ENCODE results near the gene LOXL4. TPM values are rescaled to one million over a fixed set of nuclear protein-coding genes. Genes with fewer than 3 reads are reported as not detected.

LOXL4 gene
- total RNA-seq, 1 experiment from 2014 or later: 23.0 TPM

DNA sequence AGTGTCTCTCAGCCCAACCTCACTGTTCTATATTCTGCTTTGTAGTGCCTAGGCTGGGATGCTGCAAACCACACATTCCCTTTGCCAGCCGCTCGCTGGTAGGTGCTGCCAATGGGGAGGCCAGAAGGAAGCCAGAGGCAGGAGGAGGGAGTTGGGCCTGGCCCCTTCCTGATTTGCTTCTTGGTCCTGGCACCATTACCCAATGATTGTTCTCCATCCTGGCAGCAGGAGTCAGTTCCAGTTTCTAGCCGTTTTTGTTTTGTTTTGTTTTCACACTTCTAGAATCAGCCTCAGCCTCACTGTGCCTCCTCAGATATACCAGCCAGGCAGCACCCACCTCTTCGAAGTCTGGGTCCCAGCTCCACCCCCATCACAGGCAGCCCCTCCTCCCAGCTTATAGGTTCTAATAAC, 27.4 kb upstream of the LOXL4 start:
- DNase-seq (ENCODE audit: low spot score): no peak

DNA sequence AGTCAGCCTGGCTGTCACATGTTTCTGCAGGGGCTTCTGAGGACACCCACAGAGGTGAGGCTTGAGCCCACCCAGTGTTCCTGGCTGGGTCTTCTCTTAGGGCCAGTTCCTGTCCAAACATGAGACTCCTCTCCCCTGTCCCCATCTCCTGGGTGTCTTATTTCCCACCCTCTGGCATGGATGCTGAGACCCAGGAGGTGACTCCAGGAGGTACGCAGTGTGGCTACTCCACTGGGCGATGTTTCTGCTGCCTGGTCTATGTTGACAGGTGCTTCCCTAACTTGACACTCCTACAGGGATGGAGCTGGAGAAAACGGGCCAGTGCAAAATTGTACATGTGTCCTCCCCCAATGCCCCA, 26.3 kb upstream of the LOXL4 start:
- no peak for DNase-seq (ENCODE audit: low spot score)

DNA sequence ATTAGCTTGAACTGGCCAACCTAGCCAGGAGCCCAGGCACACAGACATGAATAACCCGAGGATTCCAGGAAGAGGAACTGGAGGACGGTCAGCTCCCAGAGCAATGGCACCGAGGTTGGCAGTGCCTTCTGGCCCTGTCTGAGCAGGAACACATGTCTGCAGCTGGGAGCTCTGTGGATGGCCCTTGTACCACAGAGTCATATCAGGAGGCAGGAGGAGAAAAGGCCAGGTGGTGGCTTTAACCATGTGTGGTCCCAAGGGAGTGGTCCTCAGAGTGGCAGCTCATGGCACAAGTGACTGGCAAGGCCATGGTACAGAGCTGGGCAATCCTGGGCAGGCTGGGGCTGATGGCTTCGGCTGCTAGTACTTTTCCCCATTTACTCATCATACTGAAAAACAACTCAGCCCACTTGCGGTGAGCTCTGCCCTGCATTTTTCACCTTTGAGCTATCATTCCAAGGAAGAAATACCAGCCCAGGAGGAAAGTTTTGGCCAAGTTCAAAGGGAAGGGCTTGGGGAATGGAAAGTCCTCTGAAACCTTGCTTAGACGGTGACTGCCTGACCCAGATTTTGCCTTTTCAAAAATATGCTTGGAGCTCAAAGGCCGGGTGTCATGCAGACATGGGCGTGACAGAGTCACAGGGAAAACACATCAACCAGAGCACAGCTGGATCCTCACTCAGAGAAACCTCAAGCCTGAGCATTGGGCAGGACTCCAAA, 25.7 kb upstream of the LOXL4 start:
- DNase-seq (ENCODE audit: low spot score): peak; percentile 86

DNA sequence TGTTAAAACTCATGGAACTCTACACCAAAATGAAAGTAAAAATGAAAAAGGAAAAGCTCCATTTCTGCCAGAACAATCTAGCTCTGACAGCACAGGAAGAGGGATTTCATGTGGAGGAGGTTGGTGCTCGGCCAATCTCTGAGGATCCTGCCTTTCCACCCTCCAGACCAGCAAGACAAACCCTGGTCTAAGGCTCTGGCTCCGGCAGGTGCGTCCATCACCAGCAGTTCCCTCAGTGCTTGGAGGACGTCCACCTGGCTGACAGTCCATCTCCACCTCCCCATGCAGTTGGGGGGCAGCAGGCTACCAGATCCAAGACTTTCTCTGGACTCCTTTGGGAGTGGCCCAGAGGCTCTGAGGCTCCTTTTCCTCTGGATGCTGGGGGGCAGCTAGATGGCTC, 25.0 kb upstream of the LOXL4 start:
- DNase-seq (ENCODE audit: low spot score): no peak

DNA sequence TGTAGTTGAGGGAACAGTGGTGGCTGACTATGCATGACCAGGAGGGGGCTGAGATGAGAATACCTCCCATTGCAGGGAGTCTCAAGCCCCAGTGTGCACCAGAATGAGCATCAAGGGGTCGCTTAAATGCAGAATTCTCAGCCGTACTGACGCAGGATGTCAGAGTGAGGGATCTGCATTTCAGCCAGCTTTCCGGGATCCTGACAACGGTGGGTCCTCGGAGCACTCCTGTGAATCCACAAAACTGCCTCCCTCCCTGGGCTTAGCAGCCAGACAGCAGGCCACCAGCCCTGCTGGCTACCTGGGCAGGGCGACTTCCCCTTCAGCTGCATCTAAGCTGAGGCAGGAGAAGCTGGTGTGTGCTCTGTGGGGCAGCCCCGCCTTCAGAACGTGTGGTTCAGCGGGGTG, 21.8 kb upstream of the LOXL4 start:
- DNase-seq (ENCODE audit: low spot score): no peak

DNA sequence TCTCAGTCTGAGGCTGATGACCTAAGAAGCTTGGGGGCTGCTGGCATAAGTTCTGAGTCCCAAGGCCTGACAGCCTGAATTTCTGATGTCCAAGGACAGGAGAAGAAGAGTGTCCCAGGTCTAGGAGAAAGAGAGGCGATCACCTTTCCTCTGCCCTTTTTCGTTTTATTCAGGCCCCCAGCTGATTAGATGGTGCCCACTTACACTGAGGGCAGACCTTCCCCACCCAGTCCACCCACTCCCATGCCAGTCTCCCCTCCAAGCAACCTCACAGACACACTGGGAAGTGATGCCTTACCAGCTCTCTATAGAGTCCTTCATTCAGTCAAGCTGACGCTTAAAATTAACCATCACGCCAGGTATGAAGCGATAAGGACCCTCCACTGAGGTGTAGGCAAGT, 19.3 kb upstream of the LOXL4 start:
- no peak for DNase-seq (ENCODE audit: low spot score)

DNA sequence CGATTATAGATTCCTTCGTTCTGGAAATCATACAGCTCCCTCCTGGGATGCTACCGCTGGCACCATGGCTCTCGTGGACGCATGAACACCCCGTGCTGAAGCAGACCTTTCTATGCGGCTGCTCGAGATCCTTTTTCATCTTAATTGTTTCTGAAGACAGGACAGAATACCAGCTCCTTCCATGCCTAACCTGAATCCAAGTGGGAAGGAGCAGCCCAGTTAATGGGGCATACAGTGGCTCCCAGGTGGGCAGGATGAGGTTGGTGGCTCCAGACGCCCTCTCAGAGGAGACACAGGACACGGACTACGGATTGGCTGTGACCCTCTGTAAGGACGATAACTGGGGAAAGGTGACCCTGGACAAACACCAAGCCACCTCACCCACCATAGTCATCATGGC, 18.4 kb upstream of the LOXL4 start:
- no peak for DNase-seq (ENCODE audit: low spot score)

DNA sequence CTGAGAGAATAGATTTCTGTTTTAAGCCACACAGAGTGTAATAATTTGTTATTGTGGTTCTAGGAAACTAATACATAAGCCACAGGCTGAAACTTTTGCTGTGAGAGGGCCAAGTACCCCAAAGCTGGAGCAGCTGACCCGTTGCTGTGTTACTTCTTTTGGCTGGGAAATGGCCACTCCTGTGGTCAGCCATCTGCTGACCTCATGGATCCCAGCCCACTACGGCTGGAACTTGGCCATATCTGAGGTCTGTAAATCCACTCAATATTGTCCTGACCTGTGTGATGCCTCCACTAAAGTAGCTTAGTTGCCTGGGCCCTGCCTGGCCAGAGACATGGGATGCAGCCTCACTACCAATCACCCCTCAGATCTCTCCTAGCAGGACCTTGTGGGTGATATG, 17.4 kb upstream of the LOXL4 start:
- no peak for DNase-seq (ENCODE audit: low spot score)

DNA sequence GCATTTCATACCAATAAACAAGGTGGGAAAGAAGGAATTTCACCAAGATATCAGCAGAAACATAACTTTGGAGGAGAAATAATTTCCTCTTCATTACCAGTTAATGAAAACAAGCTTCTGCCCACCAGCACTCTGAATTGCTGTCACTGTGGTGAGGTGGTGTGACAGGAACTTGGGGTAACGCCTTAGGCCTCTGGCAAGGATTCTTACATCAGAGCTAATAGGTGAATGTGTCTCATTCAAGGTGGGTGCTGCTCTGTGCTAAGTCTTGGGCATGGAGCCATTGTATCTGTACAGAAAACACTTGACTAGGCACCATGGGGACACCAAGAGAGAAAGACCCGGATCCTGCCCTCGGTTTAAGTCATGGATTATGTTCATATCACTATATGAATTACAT, 8.3 kb upstream of the LOXL4 start:
- DNase-seq (ENCODE audit: low spot score): no peak

DNA sequence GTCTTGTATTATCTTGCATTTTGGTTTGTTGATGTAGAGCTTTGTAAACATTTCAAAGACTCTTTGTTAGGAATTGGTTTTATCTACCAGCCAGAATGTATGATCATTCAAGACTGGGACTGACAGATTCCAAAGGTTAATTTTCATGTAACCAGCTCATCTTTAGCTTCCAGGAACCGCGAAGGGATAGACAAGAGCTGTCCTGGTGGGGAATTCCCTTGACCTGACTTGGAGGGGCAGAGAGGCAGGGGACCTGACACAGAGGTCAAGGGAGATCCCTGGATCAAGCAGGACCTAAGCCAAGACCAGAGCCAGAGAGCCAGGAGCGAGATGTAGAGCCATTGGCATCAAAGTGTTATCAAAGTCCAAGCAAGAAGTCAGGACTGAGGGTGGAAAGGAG, 6.6 kb upstream of the LOXL4 start:
- no peak for DNase-seq (ENCODE audit: low spot score)

DNA sequence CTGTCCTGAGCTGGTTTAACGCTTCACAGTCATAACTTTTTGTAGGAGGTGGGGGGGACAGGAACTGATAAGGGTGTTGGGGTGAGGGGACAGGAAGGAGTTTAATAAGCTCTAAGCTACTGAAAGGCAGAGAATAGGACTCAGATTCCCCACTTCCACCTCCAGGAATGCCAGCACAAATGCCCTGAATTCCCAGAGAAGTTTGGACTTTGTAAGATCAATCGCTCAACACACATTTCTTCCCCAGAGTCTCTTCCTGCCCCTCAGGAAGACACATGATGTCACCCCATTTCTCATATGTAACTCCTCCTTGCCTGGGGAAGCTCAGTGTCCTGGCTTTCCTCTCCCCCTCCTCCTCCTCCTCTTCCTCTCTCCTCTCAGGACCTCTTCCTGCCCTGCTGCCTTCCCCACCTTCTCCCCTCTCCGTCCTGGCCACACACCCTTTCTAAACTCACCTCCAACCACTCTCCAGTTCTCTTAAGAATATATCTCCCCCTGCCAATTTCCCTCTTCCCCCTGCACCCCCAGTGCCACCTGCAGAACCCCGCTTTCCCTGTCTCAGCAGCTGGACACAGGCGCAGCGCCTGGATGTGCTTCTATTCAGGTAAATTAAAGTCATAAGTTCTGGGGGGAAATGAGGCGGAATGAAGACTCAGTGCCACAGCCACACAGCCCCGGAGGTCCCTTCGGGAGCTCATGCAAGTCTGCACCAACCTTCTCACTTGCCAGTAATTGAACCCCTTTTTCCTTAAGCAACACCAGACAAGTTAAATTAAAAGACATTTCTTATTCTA, 5.3 kb upstream of the LOXL4 start:
- DNase-seq (ENCODE audit: low spot score): no peak

DNA sequence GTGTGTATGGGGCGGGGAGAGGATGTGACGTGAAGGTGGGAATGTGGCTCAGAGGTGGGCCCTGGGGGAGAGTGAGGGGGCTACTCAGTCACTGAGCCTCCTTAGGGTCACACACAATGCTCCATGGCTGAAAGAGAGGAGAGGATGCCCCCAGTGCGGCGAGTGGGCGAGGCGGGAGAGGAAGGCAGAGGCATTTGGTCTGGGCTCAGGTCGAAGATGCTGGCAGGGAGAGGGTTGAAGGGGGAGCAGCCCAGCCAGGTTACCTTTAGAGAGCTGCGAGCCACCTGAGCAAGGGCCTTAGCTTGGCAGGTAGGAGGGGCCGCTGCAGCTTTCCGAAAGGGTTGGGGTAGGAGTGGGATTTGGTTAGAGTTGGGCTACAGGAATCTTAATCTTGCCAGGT, 4.7 kb upstream of the LOXL4 start:
- no peak for DNase-seq (ENCODE audit: low spot score)

DNA sequence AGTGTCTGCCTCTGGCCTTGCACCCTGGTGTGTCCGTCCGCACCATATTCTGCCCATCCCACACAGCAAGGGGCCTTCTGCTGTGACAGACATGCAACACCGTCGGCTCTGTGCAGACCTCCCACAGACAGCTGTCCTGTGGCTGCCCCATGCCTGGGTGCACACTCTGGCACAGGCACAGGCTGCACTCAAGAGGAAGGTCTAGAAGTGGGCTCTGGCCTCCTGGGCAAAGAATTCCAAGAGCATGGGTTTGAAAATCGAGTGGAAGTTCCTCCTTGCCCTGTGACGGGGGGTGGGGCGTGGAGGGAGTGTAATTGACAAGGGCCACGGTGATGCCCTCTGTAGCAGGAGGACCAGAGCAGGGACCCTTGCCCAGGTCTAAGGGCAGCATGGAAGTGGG, 4.3 kb upstream of the LOXL4 start:
- no peak for DNase-seq (ENCODE audit: low spot score)

DNA sequence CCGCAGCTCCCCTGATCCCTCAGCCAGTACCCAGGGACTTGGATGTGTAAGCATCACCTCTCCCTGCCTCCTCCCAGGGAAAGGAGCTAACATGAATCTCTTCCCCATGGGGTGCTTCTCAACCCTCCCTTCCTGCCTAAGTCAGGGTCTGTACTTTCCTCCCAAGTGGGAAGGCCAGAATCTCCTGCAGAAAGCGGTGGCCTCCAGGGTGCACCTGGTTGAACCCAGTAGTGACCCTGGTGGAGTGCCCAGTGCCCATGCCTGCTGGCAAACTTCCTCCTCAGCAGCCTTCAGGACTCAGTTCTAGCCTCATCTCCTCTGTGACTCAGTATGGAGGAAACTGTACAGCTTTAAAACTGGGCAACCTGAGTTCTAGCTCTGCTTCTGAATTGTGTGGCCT, 2.8 kb upstream of the LOXL4 start:
- no peak for DNase-seq (ENCODE audit: low spot score)

DNA sequence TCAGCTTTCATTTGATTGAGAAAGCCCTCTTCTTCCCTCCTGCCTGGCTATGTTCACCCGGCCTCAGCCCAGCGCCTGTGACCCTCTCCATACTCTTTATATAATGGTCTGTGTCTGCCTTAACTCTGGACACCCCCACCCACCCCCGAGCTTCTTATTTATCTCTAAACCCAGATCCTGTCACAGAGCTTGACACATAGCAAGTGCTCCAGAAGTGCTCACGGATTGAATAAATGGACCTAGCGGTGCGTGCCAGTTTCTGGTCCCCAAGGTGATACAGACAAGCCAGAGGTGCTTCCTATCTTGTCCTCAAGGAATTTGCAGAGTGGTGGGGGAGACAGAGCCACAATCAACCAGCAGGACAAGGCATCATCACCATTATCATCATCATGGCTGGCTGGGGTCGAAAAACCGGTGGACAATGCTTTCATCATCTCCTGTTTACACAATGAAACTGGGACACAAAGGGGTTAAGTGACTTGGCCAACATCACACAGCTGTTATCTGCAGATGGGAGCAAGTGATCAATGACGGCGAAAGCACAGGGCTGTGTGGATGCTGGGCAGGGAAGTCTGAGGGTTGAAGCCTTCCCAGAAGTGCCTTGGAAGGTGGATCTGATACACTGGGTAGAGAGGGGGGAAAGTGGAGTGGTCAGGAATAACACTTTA, 2.2 kb upstream of the LOXL4 start:
- no peak for DNase-seq (ENCODE audit: low spot score)

DNA sequence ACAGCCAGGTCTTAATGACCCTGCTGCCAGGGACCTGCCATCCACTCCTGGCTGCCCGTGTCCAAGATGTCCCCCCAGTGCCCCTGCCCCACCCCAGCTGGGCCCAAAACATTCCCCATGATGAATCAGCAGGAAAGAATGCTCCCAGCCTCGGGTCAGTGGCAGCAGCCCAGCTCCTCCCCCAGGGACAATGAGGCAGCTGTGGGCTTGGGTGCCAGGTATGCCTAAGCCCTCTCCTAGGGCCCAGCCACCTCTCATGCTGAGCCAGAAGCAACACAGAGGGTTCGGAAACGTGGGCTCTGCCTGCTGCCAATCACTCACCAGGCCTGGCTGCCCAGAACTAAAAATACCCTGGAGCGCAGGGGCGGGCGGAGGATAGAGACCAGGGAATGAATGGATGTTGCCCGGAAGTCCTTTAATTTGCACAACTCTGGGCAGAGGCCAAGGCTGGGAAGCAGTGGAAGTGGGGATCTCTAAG, 1.5 kb upstream of the LOXL4 start:
- DNase-seq (ENCODE audit: low spot score): peak; percentile 87

DNA sequence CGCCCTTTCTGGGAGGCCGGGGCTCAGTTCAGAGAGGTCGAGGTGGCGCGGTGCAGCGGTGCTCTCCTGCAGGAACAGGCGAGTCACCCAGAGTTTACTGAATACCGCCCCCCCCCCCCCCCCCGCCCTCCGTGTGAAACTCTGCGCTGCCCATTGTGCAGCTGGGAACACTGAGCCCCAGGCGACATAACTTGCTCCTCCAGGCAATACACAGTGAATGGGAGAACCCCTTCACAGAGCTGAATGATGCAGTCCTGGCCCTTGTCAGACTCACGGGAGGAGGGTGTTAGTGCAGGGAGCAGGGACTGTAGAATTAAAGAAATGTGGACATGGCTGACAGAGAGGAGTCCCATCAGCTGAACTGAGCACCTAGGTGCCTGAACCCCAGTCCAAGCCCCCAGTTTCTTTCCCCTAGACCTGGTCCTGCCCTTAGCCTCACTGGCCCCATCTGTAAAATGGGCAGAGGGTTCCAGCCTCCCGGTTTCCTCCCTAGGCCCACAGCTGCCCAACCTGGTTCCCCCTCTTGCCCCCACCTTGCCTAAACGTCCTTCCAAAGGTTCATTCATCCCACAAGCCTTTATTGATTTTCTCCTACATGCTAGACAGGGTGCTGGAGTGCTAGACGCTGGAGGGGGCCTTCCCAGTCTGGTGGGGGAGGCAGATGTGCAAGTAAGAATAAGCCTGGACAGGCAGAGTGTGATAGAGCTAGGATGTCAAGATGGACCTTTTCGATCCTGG, 869 bp upstream of the LOXL4 start:
- DNase-seq (ENCODE audit: low spot score): no peak

DNA sequence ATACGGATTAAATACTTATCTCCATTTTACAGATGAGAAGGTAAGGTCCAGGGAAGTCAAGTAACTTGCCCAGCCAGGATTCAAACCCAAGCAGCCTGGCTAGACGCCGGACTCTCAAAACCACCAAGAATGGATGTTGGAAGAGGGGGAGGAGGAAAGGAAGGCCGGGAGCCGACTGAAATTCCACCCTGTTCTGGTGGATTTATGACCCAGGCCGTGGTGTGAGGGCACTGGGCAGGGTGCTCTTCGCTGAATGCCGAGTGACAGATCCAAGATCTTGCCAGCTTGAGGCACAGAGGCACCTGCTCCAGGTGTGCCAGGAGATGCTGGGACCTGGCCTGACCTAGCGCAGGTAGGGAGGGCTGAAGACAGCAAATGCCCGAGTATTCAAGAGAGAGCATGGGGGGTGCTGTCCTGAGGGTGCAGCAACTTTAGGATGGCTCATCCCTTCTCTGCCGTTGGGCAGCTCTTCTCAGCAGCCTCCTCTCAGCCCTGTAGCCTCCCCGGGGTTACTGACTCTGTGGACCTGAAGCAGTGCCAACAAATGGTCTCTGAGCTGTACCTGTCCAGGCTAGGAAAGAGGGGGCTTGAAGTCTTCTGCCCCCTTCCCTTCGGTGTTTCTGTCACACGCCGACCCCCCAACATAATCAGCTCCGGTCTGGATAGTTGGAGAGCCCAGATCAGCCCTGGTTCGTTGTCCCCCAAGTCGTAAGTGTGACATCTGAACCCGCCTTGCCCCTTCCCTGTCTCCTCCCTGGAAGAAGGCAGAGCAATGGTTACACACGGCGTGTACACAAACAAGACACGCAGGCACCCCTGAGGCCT, 713 bp downstream of the LOXL4 start:
- peak; percentile 36 for DNase-seq (ENCODE audit: low spot score)

DNA sequence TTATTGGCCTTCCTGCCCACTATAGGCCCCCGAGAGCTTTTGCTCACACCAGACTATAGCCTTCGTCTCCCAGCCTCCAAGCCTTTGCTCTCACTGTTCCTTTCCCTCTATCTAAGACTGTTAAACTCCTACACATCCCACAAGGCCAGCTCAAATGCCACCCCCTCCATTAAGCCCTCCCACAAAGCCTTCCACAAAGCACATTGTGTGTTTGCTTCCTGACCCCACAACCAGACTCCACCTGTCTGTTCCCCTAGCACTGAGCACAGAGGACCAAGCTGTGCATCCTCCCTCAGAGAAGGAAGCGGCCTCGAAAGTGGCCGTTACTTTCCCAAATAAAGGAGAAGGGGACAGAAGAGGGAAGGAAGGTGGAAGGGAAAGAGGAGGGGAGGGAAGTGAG, 1.3 kb downstream of the LOXL4 start:
- peak; percentile 6 for DNase-seq (ENCODE audit: low spot score)

DNA sequence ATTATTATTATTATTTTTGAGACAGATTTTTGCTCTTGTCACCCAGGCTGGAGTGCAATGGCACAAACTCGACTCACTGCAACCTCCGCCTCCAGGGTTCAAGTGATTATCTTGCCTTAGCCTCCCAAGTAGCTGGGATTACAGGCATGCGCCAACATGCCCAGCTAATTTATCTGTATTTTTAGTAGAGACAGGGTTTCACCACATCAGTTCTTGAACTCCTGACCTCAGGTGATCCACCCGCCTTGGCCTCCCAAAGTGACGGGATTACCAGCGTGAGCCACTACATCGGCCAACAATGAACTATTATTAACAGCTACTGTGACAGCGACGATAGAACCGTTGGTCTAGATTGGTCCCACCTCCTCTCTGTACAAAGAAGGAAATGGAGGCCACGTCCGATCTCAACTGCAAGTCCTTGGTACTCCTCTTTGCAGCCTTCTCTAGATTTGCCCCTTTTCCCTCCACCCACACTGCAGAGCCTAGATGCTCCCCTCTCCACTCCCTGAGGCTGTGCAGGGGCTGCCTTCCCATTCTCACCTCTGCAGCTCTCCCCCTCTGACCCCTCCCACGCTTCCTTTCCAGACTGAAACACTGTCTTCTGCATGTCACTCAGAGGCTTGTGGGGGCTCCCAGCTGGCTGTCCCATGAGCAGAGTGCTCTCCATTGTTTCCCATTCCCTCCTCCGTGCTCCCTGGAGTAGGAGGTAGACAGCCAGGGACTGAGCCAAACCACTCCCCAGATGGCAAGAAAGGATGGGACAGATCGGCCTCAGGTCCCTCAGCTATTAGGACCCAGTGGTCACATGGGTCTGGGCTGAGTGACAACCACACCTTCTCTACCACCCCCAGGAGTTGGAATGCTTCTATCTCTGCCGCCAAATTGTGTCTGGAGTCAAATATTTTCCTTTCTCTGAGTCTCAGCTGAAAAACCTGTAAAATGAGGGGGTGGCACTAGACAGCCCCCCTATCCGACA, 2.3 kb downstream of the LOXL4 start:
- no peak for DNase-seq (ENCODE audit: low spot score)

Data from HT-29 (cell line).